ENCODE results near the gene WWOX. TPM values are rescaled to one million over a fixed set of nuclear protein-coding genes. Genes with fewer than 3 reads are reported as not detected.

Gene WWOX
- total and polyA plus RNA-seq, 2 experiments from 2014 or later, result 22.1 to 123 TPM

GRCh38 chr16:78146807-78147206, 47.4 kb downstream of the WWOX start:
- Histone ChIP-seq H3K27me3 (no peaks in the 10 kb centered on the region), H3K4me1 (ENCODE audit: low read depth) (no peaks in the 10 kb centered on the region), H3K9me3 (ENCODE audit: low read depth) (no peaks in the 10 kb centered on the region), H3K27ac (no peak overlapping the region), H3K4me3 (no peak overlapping the region), H3K36me3 (no peaks in the 10 kb centered on the region)
- TF ChIP-seq CTCF (IDR thresholded peaks at IDR 0.05; ENCODE audit: low read depth, low read length), result no peak
- no peak for DNase-seq (ENCODE audit: low read depth in 1 of 2, low spot score in 1 of 2)

GRCh38 chr16:78147911-78148401, 48.5 kb downstream of the WWOX start:
- H3K27ac ChIP-seq, result no peak overlapping the region
- H3K4me1 ChIP-seq (ENCODE audit: low read depth), result no peaks in the 10 kb centered on the region
- H3K4me3 ChIP-seq, result no peak overlapping the region
- no peaks in the 10 kb centered on the region for H3K27me3 ChIP-seq
- no peaks in the 10 kb centered on the region for H3K36me3 ChIP-seq
- no peak for TF ChIP-seq CTCF (IDR thresholded peaks at IDR 0.05; ENCODE audit: low read depth, low read length)
- DNase-seq (ENCODE audit: low read depth in 1 of 2, low spot score in 1 of 2), result no peak
- no peaks in the 10 kb centered on the region for H3K9me3 ChIP-seq (ENCODE audit: low read depth)

- H3K9me3 ChIP-seq (ENCODE audit: low read depth), result no peaks in the 10 kb centered on the region
- no peaks in the 10 kb centered on the region for H3K4me1 ChIP-seq (ENCODE audit: low read depth)
- no peaks in the 10 kb centered on the region for H3K27me3 ChIP-seq
- no peak for TF ChIP-seq CTCF (IDR thresholded peaks at IDR 0.05; ENCODE audit: low read depth, low read length)
- H3K36me3 ChIP-seq, result no peaks in the 10 kb centered on the region
- no peak overlapping the region for H3K4me3 ChIP-seq
- no peak for DNase-seq (ENCODE audit: low read depth in 1 of 2, low spot score in 1 of 2)
- no peak overlapping the region for H3K27ac ChIP-seq
Observed at GRCh38 chr16:78150233-78150632, 50.8 kb downstream of the WWOX start.

- no peak for TF ChIP-seq CTCF (IDR thresholded peaks at IDR 0.05; ENCODE audit: low read depth, low read length)
Observed at GRCh38 chr16:78154729-78155461, 55.4 kb downstream of the WWOX start.

GRCh38 chr16:78155791-78156345, 56.4 kb downstream of the WWOX start:
- H3K36me3 ChIP-seq, result no peaks in the 10 kb centered on the region
- no peak overlapping the region for H3K27ac ChIP-seq
- no peak for TF ChIP-seq CTCF (IDR thresholded peaks at IDR 0.05; ENCODE audit: low read depth, low read length)
- no peak for DNase-seq (ENCODE audit: low read depth in 1 of 2, low spot score in 1 of 2)
- no peak overlapping the region for H3K4me3 ChIP-seq
- H3K4me1 ChIP-seq (ENCODE audit: low read depth), result no peaks in the 10 kb centered on the region
- H3K27me3 ChIP-seq, result no peaks in the 10 kb centered on the region
- no peaks in the 10 kb centered on the region for H3K9me3 ChIP-seq (ENCODE audit: low read depth)

More at GRCh38 chr16:78154729-78155461, 55.4 kb downstream of the WWOX start:
- Histone ChIP-seq H3K4me3 (no peak overlapping the region), H3K4me1 (ENCODE audit: low read depth) (no peaks in the 10 kb centered on the region), H3K36me3 (no peaks in the 10 kb centered on the region), H3K27ac (no peak overlapping the region), H3K9me3 (ENCODE audit: low read depth) (no peaks in the 10 kb centered on the region), H3K27me3 (no peaks in the 10 kb centered on the region)
- DNase-seq (ENCODE audit: low read depth in 1 of 2, low spot score in 1 of 2), result no peak
